ENCODE measurements around the gene GJC1.

The GJC1 gene

DNA sequence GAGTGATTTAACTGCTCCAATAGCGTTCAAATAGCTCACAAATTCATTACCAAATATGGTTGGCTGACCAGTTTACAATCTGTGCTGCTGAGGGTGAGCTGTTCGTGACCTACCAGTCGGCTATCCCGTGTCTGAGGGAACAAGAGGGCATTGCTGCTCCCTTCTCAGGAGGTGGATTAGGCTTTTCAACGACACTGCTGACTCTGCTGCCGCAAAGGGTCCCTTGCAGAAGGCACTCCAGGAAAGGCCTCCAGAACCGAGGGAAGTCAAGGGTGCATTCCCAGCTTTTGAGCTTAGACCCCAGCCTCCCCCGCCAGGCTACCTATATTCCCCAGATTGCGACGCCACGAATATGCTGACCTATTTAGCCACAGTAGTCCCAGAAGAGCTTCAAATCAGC, 32.3 kb downstream of the GJC1 start:
- no peak for DNase-seq

DNA sequence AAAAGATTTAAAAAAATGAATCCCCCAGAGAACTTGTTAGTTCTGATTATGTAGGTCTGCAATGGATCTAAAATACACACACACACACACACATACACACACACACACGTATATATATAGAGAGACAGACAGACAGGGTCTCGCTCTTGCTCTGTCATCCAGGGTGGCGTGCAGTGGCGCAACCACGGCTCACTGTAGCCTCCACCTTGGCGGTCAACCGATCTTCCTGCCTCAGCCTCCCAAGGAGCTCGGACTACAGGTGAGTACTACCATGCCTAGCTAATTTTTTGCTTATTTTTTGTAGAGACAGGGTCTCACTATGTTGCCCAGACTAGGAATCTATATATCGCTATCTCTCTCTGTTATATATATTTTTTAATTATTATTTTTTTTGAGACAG, 33.4 kb downstream of the GJC1 start:
- no peak for DNase-seq

DNA sequence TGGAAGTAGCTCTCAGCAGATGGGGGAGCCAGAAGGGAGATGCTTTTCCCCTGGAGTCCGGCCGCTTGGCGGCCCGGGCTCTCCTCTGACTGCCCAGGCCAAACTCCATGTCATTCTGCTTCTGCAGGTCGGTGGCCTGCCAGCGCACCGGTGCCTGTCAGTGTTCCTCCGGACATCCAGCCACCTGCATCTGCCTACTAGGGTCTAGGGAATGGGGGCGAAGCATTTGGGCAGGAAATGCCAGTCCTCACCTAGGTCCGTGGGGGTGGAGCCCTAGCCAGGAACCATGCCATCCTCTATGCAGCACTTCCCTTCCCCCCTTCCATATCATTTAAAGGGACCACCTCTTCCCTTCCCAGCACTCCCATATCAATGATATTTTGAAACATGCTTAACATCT, 34.2 kb downstream of the GJC1 start:
- no peak for DNase-seq

DNA sequence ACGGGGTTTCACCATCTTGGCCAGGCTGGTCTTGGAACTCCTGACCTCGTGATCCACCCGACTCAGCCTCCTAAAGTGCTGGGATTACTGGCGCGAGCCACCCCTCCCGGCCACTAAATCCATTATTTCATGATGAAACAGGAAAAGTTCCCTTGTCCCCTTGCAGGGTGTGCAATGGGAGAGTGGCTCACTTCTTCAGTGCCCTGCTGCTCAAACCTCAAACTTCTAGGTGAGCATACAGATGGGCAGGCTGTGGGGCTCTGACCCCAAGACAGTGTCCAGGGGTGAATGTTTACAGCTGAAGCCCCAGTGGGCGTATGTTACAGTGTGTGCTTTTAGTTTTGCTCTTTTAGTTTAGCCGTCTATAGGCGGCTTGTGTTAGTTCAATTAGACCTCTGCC, 34.7 kb downstream of the GJC1 start:
- no peak for DNase-seq

DNA sequence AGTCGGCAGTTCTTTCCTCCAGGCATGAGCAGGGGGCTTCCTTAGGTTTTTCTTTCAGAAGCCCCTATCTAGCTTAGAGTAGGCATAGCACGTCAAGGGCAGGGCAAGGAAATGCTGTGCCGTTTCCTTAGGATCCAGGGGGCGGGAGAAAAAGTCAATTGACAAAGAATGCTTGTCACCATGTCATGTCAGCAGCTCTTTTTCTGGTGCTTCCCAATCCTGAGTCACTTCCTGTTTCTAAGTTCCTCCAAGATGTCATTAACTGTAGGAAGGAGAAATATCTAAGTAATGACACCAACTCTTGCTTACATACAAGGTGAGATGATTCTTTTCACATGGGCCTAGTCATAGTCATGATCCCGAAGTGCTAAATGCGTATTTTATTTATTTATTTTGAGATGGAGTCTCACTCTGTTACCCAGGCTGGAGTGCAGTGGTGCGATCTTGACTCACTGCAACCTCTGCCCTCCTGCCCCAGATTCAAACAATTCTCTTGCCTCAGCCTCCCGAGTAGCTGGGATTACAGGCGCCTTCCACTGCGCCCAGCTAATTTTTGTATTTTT, 35.2 kb downstream of the GJC1 start:
- no peak for DNase-seq

DNA sequence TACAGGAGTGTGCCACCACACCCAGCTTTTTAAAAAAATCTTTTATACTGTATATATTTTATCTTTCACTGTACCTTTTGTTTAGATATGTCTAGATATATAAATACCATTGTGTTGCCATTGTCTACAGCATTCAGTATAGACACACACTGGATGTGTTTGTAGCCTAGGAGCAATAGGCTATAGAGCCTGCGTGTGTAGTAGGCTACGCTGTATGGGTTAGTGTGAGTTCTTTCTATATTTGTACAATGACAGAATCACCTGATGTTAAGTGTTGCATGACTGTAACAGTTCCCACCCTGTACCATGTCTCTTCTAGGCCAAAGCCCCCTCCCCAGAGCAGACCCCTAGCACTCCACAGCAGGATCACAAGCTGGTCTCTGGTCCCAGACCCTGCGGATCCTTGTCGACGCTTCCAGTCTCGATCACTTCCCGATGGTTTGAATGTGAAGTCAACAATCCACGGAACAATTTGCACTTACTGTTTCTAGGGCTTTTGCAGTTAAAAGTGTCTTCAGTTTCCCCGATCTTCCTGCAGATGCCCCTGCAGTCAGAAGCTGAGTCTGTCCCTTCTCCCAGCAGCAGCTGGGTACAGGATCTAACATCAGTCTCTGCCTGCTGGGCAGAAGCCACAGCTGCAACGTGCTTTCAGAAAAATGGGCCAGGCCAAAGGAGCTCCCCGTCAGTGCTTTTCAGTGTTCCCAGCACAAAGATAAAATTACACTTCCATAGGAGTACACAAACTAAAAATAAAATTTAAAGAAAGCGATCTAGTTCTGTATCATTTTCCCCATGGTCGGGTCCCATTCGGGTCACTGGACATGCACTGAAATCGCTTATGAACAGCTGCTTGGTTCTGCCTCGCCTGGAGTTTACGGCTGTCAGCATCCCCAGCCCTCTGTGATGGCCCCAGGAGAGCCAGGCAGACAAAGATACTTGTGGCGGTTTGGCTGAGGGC, 35.9 kb downstream of the GJC1 start:
- DNase-seq = no peak

DNA sequence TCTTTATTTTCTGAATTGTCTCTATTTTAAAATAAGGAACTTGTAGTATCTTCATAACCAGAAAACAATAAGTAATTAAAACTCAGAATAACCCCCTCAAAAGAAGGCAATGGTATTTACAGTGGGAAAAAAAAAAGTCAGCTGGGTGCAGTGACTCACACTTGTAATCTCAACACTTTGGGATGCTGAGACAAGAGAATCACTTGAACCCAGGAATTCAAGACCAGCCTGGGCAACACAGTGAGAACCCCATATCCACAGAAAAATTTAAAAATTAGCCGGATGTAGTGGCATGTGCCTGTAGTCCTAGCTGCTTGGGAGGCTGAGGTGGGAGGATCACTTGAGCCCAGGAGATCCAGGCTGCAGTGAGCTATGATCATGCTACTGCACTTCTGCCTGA, 37.8 kb downstream of the GJC1 start:
- DNase-seq = no peak

DNA sequence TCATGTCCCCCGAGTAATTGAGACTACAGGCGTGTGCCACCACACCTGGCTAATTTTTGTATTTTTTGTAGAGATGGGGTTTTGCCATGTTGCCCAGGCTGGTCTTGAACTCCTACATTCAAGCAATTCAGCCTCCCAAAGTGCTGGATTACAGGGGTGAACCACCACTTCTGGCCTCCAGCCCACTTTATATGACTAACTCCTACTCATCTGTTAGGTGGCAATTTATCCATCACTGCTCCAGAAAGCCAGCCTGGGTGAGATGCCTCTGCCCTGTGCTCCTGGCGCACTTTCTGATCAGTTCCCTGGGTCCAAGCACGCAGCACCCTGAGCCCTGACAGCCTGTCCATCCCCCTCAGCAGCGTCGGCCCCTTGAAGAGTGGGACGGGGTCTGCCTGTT, 41.9 kb downstream of the GJC1 start:
- DNase-seq = no peak

DNA sequence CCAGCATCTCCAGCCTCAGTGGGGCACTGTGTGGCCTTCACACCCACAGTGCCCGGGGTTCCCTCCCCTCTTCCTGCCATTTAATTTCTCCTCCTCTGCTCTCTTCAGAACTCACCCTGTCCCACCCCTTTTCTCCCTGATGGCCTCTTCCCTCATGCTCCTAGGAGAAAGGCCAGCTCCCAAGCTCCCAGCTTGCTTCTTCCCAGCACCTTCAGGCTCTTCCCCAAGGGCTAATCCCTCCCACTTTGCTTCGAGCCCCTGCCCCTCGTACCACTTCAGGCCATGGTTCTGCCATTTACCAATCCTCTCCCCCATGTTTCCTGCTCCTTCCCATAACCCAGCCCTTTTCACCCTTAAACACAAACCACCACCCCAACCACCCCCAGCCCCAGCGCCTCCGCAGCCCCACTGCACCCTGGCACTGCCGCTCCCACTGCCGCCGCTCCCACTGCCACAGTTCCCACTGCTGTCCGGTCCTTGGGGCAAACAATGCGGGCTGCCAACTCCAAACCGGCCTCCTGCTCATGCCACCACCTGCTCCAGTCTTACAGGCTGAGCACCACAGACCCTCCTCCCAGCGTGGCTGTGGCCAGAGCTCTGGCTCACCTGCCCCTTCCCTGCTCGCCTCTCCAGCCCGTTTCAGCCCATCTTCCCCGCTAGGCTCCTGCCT, 42.7 kb downstream of the GJC1 start:
- DNase-seq = no peak

DNA sequence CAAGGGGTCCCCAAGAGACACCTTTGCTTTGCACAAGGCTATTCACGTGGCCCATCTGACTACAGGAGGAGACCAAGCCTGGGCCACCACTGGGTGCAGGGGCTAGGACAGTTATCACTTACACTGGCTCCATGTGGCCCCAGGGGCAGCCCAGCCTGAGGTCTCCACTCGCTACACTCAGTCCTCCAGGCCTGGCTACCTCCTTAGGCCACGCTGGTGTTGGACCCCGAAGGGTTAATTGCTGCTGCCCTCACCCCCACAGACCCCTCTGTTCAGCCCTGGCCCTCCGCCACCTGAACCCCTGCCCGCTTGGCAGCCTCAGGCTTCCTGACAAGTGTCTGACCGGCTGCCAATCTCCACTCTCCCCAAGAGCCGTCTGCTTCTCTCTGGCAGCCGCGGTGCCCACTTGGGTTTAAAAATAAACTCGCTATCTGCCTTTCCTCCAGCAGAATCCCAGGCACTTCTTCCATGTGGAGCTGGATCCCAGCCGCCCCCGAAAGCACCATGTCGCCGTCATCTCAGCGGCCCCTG, 43.5 kb downstream of the GJC1 start:
- no peak for DNase-seq

DNA sequence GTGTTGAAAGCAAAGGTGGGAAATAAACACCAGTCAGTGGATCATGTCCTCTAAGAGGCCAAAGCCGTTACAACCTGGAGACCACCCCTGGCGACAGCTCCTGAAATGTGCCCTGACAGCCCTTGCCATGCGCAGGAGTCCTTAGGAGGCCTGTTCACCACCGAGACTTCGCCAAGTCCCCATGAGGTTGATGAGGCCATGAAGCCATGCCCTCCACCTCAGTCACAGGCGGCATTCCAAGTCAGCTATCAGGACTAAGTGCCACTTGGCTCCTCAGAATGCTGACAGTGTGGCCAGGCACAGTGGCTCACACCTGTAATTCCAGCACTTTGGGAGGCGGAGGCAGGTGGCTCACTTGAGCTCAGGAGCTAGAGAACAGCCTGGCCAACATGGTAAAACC, 44.2 kb downstream of the GJC1 start:
- DNase-seq = no peak

DNA sequence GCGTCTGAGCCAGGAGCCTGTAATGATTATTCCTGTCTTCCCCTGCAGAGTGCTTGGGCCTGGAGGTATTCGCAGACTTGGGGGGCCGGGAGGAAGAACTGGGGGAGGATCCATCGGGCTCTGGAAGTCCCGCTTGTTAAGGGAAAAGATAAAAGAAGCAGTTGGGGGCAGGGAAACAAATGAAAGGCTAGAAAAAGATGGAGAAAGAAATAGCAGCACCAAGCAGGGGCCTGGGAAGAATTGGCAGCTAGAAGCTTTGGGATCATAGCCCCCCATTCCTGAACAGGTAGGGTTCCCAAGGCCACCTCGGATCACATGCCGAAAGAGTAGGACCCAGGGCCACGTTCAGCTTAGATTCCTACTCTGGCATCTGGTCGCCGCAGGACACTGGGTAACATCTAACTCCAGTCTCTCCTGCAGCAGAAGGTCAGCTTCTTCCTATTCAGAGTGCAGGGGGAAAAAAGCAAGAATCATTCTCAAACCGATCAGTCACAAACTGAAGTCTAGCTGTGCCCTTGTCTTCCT, 47.7 kb downstream of the GJC1 start:
- no peak for DNase-seq

DNA sequence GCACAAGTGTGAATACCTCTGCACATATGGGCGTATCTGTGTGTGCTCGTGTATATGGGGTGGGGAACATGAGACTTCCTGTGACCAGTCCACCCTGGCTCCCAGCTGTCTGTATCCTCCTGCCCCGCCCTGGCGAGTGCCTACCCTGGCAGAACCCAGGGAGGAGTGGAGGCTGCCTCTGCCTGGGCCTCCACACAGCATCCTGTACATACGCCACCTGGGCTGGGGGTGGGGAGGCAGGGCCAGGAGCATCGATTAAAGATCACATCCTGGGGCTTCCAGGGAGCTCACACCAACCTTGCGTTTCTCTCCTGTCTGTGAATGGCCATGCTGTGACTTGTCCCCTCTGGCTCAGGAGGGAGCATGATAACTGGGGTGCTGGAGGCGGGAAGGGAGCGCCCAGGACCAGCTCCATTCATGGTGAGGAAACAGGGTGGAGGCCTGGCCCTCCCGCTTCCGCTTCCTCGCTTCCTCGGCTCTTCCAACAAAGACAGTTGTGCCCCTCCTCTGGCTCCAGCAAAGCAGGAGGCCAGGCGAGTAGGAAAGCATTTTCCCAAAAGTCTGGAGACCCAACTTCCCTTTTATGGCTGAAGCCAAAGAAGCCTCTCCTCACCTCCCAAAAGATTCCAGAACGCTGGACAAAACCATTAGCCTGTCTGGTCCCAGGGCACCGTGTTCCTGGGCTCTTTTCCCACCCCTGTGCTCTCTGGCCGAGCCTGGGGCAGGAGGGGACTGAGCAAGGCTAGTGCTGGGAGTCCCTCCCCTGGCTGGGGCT, 48.3 kb downstream of the GJC1 start:
- no peak for DNase-seq

DNA sequence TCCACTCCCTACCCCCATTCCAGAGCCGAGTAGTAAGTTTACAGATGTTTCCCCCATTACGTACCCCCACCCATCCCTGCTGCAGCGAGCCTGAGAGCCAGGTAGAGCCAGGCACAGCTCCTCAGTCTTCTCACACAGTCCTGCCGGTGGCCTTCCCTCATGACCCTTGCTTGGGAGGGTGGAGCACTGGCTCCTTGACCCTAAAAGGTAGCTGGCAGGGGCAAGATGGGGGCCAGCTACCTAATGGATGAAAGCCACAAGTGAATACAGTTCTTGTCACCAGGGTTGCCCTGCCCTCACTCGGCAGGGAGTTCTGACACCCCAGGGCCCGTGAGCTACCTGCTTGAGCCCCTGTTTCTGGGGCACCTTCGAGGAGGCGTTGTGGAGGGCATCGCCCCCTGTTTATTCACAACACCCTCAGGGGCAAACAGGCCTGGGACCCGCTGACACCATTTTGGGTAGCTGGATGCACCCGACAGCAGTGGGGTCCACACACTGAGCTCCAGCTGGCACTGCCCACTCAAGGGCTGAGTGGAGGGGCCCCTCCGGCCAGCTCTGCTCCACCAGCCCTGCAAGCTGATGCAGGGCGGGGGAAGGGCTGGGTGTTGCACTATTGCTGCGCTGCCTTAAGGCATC, 49.1 kb downstream of the GJC1 start:
- DNase-seq = no peak

DNA sequence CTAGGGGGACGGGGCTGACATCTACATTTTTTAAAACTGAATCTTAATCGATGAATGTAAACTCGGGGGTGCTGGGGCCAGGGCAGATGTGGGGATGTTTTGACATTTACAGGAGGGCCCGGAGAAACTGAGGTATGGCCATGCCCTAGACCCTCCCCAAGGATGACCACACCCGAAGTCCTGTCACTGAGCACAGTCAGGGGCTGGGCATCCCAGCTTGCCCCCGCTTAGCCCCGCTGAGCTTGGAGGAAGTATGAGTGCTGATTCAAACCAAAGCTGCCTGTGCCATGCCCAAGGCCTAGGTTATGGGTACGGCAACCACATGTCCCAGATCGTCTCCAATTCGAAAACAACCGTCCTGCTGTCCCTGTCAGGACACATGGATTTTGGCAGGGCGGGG, 49.9 kb downstream of the GJC1 start:
- DNase-seq = no peak

DNA sequence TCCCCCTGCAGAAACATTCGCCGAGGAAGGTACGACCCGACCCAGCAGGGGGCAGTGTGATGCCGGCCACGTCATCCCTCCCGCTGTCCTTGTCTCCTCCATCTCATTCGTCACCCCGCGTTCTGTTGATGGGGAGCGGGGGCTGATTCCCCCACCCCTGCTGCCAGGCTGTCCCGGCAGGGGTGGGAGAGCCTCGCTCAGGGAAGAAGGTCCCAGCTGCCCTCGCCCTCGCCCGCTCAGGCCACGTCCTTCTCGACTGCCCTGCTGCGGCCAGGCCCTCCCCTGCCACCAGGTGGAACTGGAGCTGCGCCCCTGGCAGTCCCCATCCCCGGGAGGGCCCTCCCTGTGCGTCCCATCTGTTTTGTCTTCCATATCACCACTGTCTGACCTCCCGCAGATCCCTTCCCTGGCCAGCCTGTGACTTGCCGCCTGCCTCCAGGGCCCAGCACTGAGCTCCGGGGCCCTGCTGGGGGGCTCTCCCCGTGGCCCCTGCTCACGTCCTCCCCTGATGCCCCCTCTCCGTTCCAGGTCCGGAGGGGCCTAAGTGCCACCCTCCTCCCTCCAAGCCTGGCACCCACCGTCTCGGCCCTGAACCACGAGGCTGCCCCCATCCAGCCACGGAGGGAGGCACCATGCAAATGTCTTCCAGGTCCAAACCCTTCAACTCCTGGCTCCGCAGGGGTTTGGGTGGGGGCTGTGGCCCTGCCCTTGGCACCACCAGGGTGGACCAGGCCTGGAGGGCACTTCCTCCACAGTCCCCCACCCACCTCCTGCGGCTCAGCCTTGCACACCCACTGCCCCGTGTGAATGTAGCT, 50.7 kb downstream of the GJC1 start:
- peak; percentile 52 for DNase-seq

DNA sequence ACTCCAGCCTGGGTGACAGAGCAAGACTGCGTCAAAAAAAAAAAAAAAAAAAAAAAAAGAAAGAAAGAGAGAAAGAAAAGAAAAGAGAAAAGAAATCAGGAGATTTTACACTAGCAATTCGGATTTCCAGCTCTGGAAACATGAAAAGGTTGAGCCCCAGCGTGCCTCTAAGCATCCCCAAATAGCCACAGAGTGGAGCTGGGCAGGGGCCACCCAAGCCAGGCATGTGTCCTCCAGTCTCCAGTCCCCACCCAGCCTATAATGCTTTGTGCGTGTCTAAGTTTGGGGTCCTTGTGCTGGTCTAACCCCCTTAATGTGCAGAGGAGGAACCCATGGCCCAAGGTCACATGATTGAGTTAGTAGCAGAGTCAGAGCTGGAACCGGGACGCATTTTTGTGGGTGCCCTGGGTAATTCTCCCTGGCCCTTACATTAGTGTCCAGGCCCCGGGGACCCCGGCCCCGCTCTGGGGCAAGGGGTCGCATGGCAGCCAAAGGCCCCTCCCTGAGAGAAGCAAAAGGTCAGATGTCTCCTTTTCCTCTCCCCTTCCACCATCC, 51.4 kb downstream of the GJC1 start:
- DNase-seq = no peak

DNA sequence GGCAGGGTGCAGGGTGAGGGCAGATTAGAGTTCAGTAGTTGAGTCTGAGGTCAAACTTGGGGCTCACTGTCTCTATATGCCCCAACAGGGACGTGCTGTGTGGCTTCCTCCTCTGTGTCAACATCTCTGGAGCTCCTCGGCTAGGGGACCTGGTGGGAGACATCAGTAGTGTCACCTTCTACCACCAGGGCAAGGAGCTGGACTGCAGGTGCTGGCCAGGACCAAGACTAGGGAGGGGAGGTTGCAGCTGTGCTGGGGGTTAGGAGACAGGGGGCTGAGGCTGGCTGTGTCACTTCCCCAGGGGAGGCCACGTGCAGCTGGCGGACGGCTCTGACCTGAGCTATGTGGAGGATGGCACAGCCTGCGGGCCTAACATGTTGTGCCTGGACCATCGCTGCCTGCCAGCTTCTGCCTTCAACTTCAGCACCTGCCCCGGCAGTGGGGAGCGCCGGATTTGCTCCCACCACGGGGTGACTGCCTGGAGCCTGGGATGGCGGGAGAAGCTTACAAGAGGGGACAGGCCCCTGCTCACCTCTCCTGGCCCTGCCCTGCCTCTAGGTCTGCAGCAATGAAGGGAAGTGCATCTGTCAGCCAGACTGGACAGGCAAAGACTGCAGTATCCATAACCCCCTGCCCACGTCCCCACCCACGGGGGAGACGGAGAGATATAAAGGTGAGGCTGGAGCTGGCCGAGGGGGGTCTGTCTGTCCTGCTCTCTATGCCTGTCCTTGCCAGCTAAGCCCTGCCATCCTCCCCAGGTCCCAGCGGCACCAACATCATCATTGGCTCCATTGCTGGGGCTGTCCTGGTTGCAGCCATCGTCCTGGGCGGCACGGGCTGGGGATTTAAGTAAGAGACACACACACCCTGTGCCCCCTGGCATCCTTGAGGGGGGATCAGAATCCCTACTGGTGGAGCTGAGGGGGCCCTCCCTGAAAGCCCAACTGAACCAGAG, 52.4 kb downstream of the GJC1 start:
- no peak for DNase-seq

DNA sequence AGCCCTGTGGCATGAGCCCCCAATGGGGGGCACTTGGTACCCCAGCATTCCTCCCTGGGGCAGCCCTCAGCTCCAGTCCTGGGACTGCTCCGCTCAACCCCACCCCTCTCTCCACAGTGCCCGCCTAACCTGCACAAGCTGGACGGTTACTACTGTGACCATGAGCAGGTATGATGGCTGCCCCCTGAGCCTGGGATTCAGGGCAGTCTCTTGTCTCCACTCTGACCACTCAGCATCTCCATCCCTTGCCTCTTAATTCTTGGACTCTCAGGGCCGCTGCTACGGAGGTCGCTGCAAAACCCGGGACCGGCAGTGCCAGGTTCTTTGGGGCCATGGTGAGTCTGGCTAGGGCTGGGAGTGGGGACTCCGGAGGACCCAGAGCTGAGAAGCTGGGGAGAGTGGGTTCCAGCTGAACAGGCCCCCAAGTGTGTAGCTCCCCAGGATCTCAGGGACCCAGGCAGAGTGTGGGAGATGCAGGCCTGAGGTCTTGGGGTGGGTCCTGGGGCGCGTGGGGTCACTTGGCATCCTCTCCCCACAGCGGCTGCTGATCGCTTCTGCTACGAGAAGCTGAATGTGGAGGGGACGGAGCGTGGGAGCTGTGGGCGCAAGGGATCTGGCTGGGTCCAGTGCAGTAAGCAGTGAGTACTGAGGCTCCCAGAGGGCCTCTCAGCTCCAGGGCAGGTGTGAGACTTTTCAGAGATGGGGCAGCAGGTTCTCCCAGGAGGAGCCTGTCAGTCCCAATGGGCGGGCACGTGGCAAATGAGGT, 53.3 kb downstream of the GJC1 start:
- no peak for DNase-seq

All from activated gamma-delta T cell (primary cell).